Kidney capillary endothelial cell (primary cell): Measurements from ENCODE around the gene THAP11.
A peak's percentile ranks its signal among the peaks of the same experiment; 100 is the strongest.

ENCODE experiments used
- DNase-seq: peaks from one replicate; pipeline ENCODE4 v3.0.0-alpha.2; 2018; ENCODE audit warnings: low spot score

Gene THAP11

GRCh38 chr16:67883872-67884261 is 41.7 kb downstream of the THAP11 start:
- DNase-seq = no peak

- no peak for DNase-seq
Measured at GRCh38 chr16:67884684-67885083, 42.6 kb downstream of the THAP11 start, which contains the start of gene NRN1L. NRN1L (plus strand) TSS chr16:67884885; CDS start chr16:67884904, 19 bp downstream.

DNA sequence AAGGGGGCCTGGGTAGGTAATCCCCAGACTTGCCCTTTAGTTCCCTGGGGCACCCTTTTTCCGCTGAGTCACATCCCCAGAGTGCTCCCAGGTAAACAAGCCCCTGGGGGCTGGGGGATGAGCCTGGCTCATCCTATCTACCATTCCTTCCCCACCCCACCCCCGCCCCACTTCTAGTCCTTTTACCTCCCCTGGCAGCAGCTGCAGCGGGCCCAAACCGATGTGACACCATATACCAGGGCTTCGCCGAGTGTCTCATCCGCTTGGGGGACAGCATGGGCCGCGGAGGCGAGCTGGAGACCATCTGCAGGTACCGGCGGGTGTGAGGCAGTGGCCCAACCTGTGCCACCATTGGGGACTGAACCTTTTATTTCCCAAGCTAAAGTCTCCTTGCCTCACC is 43.4 kb downstream of the THAP11 start:
- no peak for DNase-seq

DNA sequence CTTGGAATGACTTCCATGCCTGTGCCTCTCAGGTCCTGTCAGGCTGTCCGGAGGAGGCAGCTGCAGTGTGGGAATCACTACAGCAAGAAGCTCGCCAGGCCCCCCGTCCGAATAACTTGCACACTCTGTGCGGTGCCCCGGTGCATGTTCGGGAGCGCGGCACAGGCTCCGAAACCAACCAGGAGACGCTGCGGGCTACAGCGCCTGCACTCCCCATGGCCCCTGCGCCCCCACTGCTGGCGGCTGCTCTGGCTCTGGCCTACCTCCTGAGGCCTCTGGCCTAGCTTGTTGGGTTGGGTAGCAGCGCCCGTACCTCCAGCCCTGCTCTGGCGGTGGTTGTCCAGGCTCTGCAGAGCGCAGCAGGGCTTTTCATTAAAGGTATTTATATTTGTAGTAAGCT is 43.9 kb downstream of the THAP11 start:
- no peak for DNase-seq

DNA sequence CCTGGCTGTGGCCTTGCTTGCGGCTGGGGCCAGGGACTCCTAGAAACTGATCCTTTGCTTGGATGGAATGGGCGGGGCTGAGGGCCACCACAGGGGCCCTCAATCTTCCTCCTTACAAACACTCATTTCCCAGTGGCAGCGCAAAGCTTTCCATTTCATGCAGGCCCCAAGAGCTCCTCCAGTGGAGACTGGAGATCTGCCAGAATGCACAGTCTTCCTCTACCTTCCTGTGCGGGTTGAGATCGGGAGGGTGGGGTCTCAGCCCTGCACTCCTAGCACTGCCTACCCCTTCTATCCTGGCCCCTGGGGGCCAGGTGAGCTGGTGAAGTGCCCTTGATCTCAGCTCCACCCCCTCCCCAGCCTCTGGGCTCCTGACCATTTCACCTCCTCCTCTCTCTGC is 44.3 kb downstream of the THAP11 start:
- DNase-seq = no peak

- no peak for DNase-seq
Measured at GRCh38 chr16:67888331-67888730, 46.2 kb downstream of the THAP11 start.

DNA sequence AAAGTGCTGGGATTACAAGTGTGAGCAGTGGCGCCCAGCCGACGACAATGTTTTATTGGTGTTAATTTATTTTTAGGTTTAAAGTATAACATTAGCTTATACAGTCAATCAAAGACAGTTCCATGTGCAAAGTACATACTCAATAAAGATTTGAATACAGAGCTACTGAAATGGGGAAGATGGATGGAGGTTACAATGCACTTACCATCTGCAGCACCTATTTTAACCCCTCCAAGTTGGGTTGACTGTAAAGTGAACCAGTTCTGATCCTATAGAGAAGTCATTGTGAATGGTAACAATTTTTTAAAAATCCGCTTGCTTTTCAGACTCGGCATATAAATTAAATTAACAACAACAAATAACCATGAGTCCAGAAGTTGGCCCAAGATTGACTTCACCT is 50.3 kb downstream of the THAP11 start:
- DNase-seq = no peak

- peak; percentile 87 for DNase-seq
Measured at GRCh38 chr16:67892899-67893742, 51.0 kb downstream of the THAP11 start, which contains the start of gene PSKH1. PSKH1 (plus strand) TSS chr16:67893254; CDS start chr16:67908750, 15,496 bp downstream.
